GM18526 (cell line): ENCODE results near the gene BLID.

Experiments
- POLR2A ChIP-seq: IDR thresholded peaks from 3 replicates; pipeline ENCODE4 v1.6.1; 2011; ENCODE audit not compliant: insufficient read length; ENCODE audit errors: extremely low read depth

Gene BLID

GRCh38 chr11:122082205-122082604 is 33.8 kb downstream of the BLID start:
- TF ChIP-seq POLR2A, result no peak

- no peak for TF ChIP-seq POLR2A
These were observed 34.9 kb downstream of the BLID start for GRCh38 chr11:122081073-122081472.

GRCh38 chr11:122077459-122077858 is 38.6 kb downstream of the BLID start:
- TF ChIP-seq POLR2A, result no peak

GRCh38 chr11:122076512-122077120 is 39.4 kb downstream of the BLID start:
- TF ChIP-seq POLR2A, result no peak

GRCh38 chr11:122075016-122075415 is 41.0 kb downstream of the BLID start:
- no peak for TF ChIP-seq POLR2A

GRCh38 chr11:122074022-122074421 is 42.0 kb downstream of the BLID start:
- TF ChIP-seq POLR2A, result no peak

GRCh38 chr11:122071709-122072202 is 44.3 kb downstream of the BLID start:
- no peak for TF ChIP-seq POLR2A

- no peak for TF ChIP-seq POLR2A
These were observed 46.2 kb downstream of the BLID start for GRCh38 chr11:122069707-122070360.

GRCh38 chr11:122068837-122069236 is 47.2 kb downstream of the BLID start:
- TF ChIP-seq POLR2A, result no peak

GRCh38 chr11:122068141-122068540 is 47.9 kb downstream of the BLID start:
- TF ChIP-seq POLR2A, result no peak
